ENCODE results near the gene CORO2B. TPM values are rescaled to one million over a fixed set of nuclear protein-coding genes. Genes with fewer than 3 reads are reported as not detected.

The CORO2B gene
- total RNA-seq, 1 donor from 2014 or later, result 21.3 TPM

DNA sequence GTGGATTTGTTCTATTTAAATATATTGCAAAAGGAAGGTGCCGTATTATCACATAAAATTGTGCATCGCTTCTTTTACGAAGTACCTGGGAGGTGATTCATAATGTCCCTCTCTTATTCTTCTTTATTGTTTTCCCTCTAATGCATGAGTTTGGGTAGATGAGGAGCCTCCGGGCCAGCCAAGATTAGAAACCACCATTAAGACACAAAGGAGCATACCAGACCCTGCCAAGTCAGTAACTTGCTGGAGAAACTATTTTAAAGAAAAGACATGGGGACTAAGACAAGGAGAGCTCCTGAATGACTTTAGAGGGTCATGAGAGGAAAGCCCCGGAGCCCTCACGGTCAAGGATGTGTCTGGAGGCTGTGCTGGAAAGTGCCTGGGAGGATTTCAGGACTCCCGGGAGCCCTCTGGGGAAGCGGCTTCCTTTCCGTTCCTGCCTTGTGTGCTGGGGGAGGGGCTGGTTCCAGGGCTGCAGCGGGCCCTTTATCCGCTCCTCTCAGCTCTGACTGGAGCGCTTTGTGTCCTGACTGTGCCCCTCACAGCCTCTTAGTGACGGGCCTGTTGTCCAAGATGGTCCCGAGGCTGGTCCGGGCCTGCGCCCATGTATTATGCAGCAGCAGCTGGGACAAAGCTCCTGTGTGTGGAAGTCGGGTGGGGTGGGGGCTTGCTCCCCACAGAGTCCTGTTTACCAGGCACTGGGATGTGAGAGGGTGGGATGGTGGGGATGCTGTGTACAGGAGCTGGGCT, 35.7 kb downstream of the CORO2B start:
- Mint-ChIP-seq H3K36me3 (ENCODE audit: low read depth) (no peaks in the 10 kb centered on the region), H3K27me3 (ENCODE audit: low read depth) (no peaks in the 10 kb centered on the region), H3K4me1 (peaks cover 83% of the 10 kb centered on the region), H3K27ac (ENCODE audit: unreplicated experiment) (peak overlapping the region; percentile 97), H3K4me3 (peak overlapping the region; percentile 59), H3K9me3 (no peaks in the 10 kb centered on the region)
- TF ChIP-seq, protein P1, sequence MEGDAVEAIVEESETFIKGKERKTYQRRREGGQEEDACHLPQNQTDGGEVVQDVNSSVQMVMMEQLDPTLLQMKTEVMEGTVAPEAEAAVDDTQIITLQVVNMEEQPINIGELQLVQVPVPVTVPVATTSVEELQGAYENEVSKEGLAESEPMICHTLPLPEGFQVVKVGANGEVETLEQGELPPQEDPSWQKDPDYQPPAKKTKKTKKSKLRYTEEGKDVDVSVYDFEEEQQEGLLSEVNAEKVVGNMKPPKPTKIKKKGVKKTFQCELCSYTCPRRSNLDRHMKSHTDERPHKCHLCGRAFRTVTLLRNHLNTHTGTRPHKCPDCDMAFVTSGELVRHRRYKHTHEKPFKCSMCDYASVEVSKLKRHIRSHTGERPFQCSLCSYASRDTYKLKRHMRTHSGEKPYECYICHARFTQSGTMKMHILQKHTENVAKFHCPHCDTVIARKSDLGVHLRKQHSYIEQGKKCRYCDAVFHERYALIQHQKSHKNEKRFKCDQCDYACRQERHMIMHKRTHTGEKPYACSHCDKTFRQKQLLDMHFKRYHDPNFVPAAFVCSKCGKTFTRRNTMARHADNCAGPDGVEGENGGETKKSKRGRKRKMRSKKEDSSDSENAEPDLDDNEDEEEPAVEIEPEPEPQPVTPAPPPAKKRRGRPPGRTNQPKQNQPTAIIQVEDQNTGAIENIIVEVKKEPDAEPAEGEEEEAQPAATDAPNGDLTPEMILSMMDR (conservative IDR thresholded peaks at IDR 0.05), result no peak
- peak; percentile 69 for DNase-seq (ENCODE audit: low read depth, low spot score)

DNA sequence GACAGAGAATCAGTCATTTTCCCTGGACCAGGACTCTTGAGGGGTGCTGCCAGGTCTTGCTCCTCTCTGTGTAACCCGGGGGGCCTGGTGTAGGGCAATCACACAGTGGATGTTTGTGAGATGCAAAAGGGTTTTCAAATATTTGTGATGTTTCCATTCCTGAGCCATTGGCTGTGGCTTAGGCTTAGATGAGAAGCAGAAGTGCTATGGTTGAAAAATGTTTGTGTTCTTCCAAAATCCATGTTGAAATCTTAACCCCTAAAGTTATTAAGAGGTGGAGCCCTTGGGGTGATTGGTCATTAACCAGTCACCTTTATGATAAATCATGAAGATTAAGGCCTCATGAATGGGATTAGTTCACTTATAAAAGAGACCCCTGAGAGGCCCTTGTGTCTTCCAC, 36.5 kb downstream of the CORO2B start:
- no peaks in the 10 kb centered on the region for H3K36me3 Mint-ChIP-seq (ENCODE audit: low read depth)
- TF ChIP-seq, protein P1 (conservative IDR thresholded peaks at IDR 0.05), result no peak
- H3K4me1 Mint-ChIP-seq, result peaks cover 79% of the 10 kb centered on the region
- H3K27me3 Mint-ChIP-seq (ENCODE audit: low read depth), result no peaks in the 10 kb centered on the region
- H3K4me3 Mint-ChIP-seq, result peak overlapping the region; percentile 59
- H3K9me3 Mint-ChIP-seq, result no peaks in the 10 kb centered on the region
- no peak for DNase-seq (ENCODE audit: low read depth, low spot score)
- peak overlapping the region; percentile 97 for H3K27ac Mint-ChIP-seq (ENCODE audit: unreplicated experiment)

DNA sequence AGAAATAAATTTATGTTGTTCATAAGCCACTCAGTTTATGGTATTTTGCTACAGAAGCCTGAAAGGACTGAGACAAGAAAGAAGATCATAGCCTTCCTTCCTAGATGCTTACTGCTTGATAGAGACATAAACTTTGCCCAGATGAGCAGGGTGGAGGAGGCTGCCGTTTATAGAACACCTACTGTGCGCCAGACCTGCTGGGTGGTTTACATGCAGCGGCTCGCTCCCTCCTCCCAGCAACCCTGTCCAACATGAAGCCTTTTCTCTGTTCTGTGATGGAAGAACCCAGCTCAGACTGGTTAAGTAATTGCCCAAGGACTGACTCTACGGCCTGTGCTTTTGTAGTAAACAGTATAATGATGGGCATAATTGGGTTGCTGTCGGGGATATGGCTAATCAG, 37.0 kb downstream of the CORO2B start:
- Mint-ChIP-seq H3K27me3 (ENCODE audit: low read depth) (no peaks in the 10 kb centered on the region), H3K4me1 (peaks cover 79% of the 10 kb centered on the region), H3K4me3 (no peak overlapping the region), H3K9me3 (no peaks in the 10 kb centered on the region), H3K27ac (ENCODE audit: unreplicated experiment) (peak overlapping the region; percentile 97), H3K36me3 (ENCODE audit: low read depth) (no peaks in the 10 kb centered on the region)
- no peak for DNase-seq (ENCODE audit: low read depth, low spot score)
- TF ChIP-seq, protein P1 (conservative IDR thresholded peaks at IDR 0.05), result no peak

DNA sequence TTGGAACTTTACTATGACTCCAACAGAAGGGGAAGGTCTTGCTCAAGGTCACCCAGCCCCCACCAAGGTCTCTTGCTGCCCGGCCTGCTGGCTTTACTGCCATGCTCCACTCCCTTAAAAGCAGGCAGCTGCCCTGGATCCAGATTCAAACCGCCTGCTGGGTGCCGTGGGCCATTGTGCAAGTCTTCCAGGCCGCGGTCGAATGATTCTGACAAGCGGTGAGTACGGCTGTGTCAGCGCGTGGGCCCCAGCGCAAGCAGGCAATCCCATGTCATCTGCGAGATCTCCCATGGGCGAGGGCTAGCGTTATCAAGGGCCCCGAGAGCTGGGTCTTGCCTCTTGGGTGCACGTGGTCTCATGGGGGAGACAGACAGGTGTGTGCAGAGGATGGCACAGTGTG, 37.6 kb downstream of the CORO2B start:
- peak overlapping the region; percentile 83 for H3K27ac Mint-ChIP-seq (ENCODE audit: unreplicated experiment)

DNA sequence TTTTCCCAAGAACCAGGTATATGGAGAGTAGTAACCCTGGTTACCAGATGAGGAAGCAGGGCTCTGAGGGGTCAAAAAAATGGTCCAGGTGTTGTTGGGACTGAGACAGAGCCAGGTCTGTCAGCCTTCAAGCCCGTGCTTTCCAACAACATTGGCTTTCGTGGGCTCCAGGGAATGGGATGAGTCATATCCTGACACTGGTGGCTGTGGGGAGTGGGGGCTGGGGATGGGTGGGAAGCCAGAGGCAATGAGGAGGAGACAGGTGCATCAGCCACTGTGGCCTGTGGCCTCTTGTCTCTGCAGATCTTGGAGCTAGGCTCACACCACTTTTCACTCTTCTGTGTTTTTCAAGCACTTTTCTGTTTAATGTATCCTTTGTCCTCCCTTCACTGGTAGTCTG, 38.2 kb downstream of the CORO2B start:
- H3K27ac Mint-ChIP-seq (ENCODE audit: unreplicated experiment), result no peak overlapping the region
- H3K4me3 Mint-ChIP-seq, result no peak overlapping the region
- peaks cover 84% of the 10 kb centered on the region for H3K4me1 Mint-ChIP-seq
- no peak for DNase-seq (ENCODE audit: low read depth, low spot score)
- no peaks in the 10 kb centered on the region for H3K27me3 Mint-ChIP-seq (ENCODE audit: low read depth)
- TF ChIP-seq, protein P1 (conservative IDR thresholded peaks at IDR 0.05), result no peak
- H3K36me3 Mint-ChIP-seq (ENCODE audit: low read depth), result no peaks in the 10 kb centered on the region
- no peaks in the 10 kb centered on the region for H3K9me3 Mint-ChIP-seq

More for the DNA sequence above, 37.6 kb downstream of the CORO2B start:
- TF ChIP-seq, protein P1 (conservative IDR thresholded peaks at IDR 0.05), result no peak
- no peaks in the 10 kb centered on the region for H3K9me3 Mint-ChIP-seq
- no peak for DNase-seq (ENCODE audit: low read depth, low spot score)
- H3K36me3 Mint-ChIP-seq (ENCODE audit: low read depth), result no peaks in the 10 kb centered on the region
- H3K4me1 Mint-ChIP-seq, result peaks cover 83% of the 10 kb centered on the region
- H3K27me3 Mint-ChIP-seq (ENCODE audit: low read depth), result no peaks in the 10 kb centered on the region
- no peak overlapping the region for H3K4me3 Mint-ChIP-seq

Measured in neural crest cell (in vitro differentiated cells).